Activated CD4-positive, alpha-beta T cell treated with anti-CD3 and anti-CD28 coated beads for 36 hours (primary cell): ENCODE data around the gene NOVA2. TPM values are rescaled to one million over a fixed set of nuclear protein-coding genes. Genes with fewer than 3 reads are reported as not detected.

Experiments
- ATAC-seq: fragments of 200-7000 bp; cut with Tn5 transposase; one replicate; pipeline ENCODE4 v1.10.0; 2021; ENCODE audit warnings: mild to moderate bottlenecking, moderate library complexity
- CTCF ChIA-PET: fragments of 350-600 bp; sonication (Branson Sonifier 250); formaldehyde crosslinking; loops from one replicate; lab custom pipeline; 2021; ENCODE audit warnings: antibody characterized with exemption; lab: Charles Lee
- POLR2A ChIA-PET: fragments of 350-600 bp; sonication (Branson Sonifier 250); formaldehyde crosslinking; loops from one replicate; lab custom pipeline; 2021; ENCODE audit warnings: antibody characterized with exemption, inconsistent platforms; lab: Charles Lee
- DNase-seq: peaks from one replicate; pipeline ENCODE4 v3.0.0-alpha.2; 2020
- H3K27ac Mint-ChIP-seq: one replicate; pipeline ENCODE4 v1.8.0; 2021; ENCODE audit warnings: mixed read lengths
- H3K27me3 Mint-ChIP-seq: one replicate; pipeline ENCODE4 v1.8.0; 2021; ENCODE audit warnings: mixed read lengths
- H3K36me3 Mint-ChIP-seq: one replicate; pipeline ENCODE4 v1.8.0; 2021; ENCODE audit warnings: low read depth, mixed read lengths
- H3K4me1 Mint-ChIP-seq: one replicate; pipeline ENCODE4 v1.8.0; 2021; ENCODE audit warnings: mixed read lengths
- H3K4me3 Mint-ChIP-seq: one replicate; pipeline ENCODE4 v1.8.0; 2021; ENCODE audit warnings: mild to moderate bottlenecking, moderate library complexity, mixed read lengths
- H3K9me3 Mint-ChIP-seq: one replicate; pipeline ENCODE4 v1.8.0; 2021; ENCODE audit warnings: low read depth, mixed read lengths
- intact Hi-C, 2 experiments: fragments of 100-400 bp; cut with DNase I in 1 of 2; cut with micrococcal nuclease in 1 of 2; formaldehyde crosslinking; loops; one replicate each; pipeline versions ENCODE4 v1.14.2 to v1.15.1; 2022 to 2024; cut with DNase I, micrococcal nuclease
- total RNA-seq, 2 experiments: library from RNA; stranded (reverse); gene quantifications; one replicate each; pipeline ENCODE4 v1.2.3, GENCODE V29; 2021

NOVA2 gene
- total RNA-seq, 2 experiments from 2014 or later, result 0.02 to 0.09 TPM

DNA sequence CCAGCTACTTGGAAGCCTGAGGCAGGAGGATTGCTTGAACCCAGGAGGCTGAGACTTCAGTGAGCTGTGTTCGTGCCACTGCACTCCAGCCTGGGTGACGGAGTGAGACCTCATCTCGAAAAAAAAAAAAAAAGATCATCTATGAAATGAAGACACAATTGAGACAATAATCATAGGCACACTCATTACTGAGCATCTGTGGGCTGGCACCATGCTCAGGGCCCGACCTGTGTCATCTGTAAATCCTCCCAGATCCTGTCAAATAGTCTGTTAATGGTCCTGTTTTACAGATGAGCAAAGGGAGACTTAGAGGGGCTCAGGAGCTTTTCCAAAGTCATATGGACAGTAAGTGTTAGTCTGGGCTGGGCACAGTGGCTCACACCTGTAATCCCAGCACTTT, 54.9 kb downstream of the NOVA2 start:
- ChIA-PET POLR2A (no interaction called here), CTCF (interaction anchor here (0.6 to 1.0 kb wide), 2 partner anchors 25 to 151 kb away, joined by 3 read pairs; no protein-coding TSS in a partner anchor)
- no peak overlapping the region for H3K27ac Mint-ChIP-seq
- peaks cover 2% of the 10 kb centered on the region for H3K4me1 Mint-ChIP-seq
- no peak overlapping the region for H3K4me3 Mint-ChIP-seq
- ATAC-seq, result no peak
- DNase-seq, result no peak
- H3K9me3 Mint-ChIP-seq, result no peaks in the 10 kb centered on the region
- no peaks in the 10 kb centered on the region for H3K36me3 Mint-ChIP-seq
- peaks cover 6% of the 10 kb centered on the region for H3K27me3 Mint-ChIP-seq
- intact Hi-C loops, result loop anchor here in 1 of 2 experiments (2.0 kb wide), 1 partner anchor 28 kb away; no protein-coding TSS in a partner anchor

DNA sequence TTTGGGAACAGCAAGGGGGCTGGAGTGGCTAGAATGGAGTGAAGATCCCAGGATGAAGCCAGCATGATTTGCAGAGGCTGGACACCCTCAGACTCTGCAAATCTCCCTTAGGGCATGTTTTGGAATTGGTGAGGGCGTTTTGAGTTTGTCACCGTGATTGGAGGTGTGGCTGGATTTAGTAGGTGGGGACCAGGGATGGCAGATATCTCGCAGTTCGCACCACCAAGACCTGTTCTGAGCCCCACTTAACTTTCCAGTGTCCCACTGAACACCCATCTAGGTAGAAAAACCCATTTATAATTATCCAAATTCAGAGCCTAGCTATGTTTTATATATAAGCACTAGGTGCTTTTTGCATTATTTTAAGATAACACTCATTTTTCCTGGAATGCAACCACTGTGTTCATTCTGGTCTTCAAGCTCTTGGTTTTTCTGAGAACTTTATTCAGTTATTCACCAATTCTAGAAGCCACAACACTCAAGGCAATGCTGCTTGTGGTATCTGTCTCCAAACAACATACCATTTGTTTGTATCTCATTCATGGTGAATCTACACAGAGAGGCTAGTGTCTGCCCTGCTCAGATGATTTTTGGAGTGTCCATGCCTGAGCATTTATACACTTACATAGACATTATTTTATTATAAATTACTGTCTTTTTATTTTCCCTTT, 56.1 kb downstream of the NOVA2 start:
- CTCF ChIA-PET, result interaction anchor here (0.7 to 0.8 kb wide), 2 partner anchors 10 to 19 kb away, joined by 3 to 4 read pairs; no protein-coding TSS in a partner anchor

DNA sequence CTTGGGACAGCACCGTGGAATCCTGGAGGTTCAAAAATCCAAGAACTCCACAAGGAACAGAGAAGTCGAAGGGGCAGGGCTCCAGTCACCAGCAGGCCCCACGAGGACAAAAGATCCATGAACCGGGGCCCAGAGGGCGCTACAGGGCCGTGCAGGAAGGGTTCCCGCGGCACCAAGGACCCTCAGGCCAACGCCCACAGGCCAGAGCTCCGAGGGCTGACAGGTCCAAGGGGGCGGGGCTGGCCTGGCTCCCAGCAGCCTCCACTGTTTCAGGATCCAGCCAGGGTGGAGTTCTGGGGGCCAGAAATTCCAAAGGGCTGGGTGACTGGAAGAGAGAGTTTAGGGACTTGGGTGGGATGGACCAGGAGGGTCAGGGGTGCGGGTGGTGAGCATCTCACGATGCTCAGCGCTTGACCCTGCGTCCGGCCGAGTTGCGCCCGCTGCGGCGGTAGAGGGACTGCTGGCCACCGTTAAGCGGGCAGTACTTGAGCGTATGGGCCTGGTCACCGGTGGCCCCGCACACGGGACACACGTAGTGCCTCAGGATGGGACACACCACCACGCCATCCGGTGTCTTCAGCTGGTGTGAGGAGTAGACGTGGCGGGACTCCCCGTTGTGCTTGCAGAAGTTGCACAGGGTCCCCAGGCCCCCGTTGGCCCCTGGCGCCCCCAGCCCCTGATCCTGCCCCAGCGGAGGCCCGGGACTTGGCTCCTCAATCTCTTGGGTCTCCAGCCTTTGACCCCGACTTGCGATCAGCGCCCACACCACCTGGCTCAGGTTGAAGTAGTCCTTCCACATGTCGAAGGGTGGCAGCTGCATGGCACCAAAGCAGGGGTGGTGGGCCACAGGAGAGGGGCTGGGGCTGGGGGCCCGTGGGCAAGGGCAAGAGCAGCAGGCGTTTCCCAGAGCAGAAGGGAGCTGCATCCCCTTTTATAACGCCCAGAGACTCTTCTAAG, 59.5 kb downstream of the NOVA2 start, which contains the start of gene NANOS2:
TSS of gene NANOS2 (minus strand) at position 905 of the 957 bp plus-strand sequence. CDS start at position 820, 85 bp downstream.
- Mint-ChIP-seq H3K27me3 (peaks cover 19% of the 10 kb centered on the region), H3K4me1 (peaks cover 2% of the 10 kb centered on the region), H3K9me3 (no peaks in the 10 kb centered on the region), H3K4me3 (no peak within 1 kb of the TSS), H3K27ac (no peak within 1 kb of the TSS), H3K36me3 (no peaks in the 10 kb centered on the region)
- POLR2A ChIA-PET, result interaction anchor here (0.5 kb wide), 1 partner anchor 19 kb away, joined by 4 read pairs; no protein-coding TSS in a partner anchor
- DNase-seq, result peak; percentile 27
- CTCF ChIA-PET, result interaction anchor here (0.6 kb wide), 1 partner anchor 120 kb away, joined by 3 read pairs; no protein-coding TSS in a partner anchor
- no peak for ATAC-seq
- intact Hi-C loops, result no loop called here

More for the DNA sequence above, 56.1 kb downstream of the NOVA2 start:
- DNase-seq, result no peak
- POLR2A ChIA-PET, result interaction anchor here (0.6 kb wide), 1 partner anchor 97 kb away, joined by 3 read pairs; no protein-coding TSS in a partner anchor
- intact Hi-C loops, result loop anchor here in 1 of 2 experiments (2.0 kb wide), 1 partner anchor 27 kb away; no protein-coding TSS in a partner anchor
- H3K27ac Mint-ChIP-seq, result no peak overlapping the region
- H3K9me3 Mint-ChIP-seq, result no peaks in the 10 kb centered on the region
- no peaks in the 10 kb centered on the region for H3K36me3 Mint-ChIP-seq
- peak; percentile 45 for ATAC-seq
- H3K27me3 Mint-ChIP-seq, result peaks cover 14% of the 10 kb centered on the region
- H3K4me1 Mint-ChIP-seq, result peaks cover 2% of the 10 kb centered on the region
- H3K4me3 Mint-ChIP-seq, result no peak overlapping the region

DNA sequence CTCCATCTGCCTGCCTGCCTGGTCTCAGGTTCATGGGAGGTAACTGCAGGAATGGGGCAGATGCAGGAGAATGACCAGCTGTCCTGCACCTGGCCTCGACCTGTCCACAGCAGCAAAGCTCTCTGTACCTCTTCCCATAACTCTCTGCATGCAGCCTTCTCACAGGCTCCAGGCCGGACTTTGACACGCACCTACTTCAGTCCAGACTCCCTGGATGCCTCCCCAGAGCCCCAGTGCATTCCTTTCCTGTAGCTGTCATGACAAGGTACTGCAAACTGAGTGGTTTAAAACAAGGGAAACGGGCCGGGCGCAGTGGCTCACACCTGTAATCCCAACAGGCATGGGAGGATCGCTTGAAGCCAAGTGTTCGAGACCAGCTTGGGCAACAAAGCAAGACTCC, 62.4 kb downstream of the NOVA2 start:
- intact Hi-C loops, result no loop called here
- H3K4me1 Mint-ChIP-seq, result no peaks in the 10 kb centered on the region
- ChIA-PET CTCF (interaction anchor here (0.7 kb wide), 1 partner anchor 124 kb away, joined by 5 read pairs; no protein-coding TSS in a partner anchor), POLR2A (no interaction called here)
- no peak for DNase-seq
- no peak for ATAC-seq
- H3K27ac Mint-ChIP-seq, result no peak overlapping the region
- H3K27me3 Mint-ChIP-seq, result peaks cover 18% of the 10 kb centered on the region
- no peak overlapping the region for H3K4me3 Mint-ChIP-seq
- H3K36me3 Mint-ChIP-seq, result no peaks in the 10 kb centered on the region
- no peaks in the 10 kb centered on the region for H3K9me3 Mint-ChIP-seq

DNA sequence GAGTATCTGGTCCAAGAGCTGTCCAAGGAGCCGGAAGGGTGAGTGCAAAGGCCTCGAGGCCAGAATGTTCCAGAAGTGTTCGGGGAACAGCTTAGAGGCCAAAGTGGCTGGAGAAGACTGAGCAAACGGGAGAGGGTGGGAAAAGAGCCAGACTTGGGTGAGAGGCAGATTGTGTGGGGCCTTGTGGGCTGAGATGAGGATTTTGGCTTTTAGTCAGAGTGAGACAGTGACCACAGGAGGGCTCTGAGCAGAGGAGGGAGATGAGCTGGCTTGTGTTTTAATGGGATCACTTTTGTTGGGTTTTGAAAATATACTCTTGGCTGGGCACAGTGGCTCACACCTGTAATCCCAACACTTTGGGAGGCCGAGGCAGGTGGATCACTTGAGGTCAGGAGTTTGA, 64.7 kb downstream of the NOVA2 start:
- H3K27ac Mint-ChIP-seq, result no peak overlapping the region
- H3K4me3 Mint-ChIP-seq, result no peak overlapping the region
- CTCF ChIA-PET, result interaction anchor here (0.6 kb wide), 1 partner anchor 96 kb away, joined by 3 read pairs; no protein-coding TSS in a partner anchor
- POLR2A ChIA-PET, result no interaction called here
- intact Hi-C loops, result no loop called here
- ATAC-seq, result no peak
- H3K27me3 Mint-ChIP-seq, result peaks cover 17% of the 10 kb centered on the region
- no peaks in the 10 kb centered on the region for H3K4me1 Mint-ChIP-seq
- no peaks in the 10 kb centered on the region for H3K9me3 Mint-ChIP-seq
- no peaks in the 10 kb centered on the region for H3K36me3 Mint-ChIP-seq
- no peak for DNase-seq

DNA sequence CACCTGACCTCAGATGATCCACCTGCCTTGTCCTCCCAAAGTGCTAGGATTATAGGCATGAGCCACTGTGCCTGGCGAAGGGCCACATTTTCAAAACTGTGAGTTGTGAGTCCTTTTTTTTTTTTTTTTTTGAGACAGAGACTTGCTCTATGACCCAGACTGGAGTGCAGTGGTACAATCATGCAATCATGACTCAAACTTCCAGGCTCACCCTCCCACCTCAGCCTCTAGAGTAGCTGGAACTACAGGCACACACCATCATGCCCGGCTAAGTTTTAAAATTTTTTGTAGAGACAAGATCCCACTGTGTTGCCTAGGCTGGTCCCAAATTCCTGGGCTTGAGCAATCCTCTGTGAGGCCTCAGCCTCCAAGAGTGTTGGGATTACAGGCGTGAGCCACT, 67.4 kb downstream of the NOVA2 start:
- CTCF ChIA-PET, result interaction anchor here (0.8 kb wide), 1 partner anchor 43 kb away, joined by 3 read pairs; no protein-coding TSS in a partner anchor
- ATAC-seq, result no peak
- POLR2A ChIA-PET, result interaction anchor here (0.6 kb wide), 1 partner anchor 198 kb away, joined by 3 read pairs; no protein-coding TSS in a partner anchor
- peaks cover 8% of the 10 kb centered on the region for H3K27me3 Mint-ChIP-seq
- H3K4me3 Mint-ChIP-seq, result no peak overlapping the region
- H3K4me1 Mint-ChIP-seq, result peaks cover 5% of the 10 kb centered on the region
- H3K36me3 Mint-ChIP-seq, result no peaks in the 10 kb centered on the region
- intact Hi-C loops, result no loop called here
- DNase-seq, result no peak
- no peaks in the 10 kb centered on the region for H3K9me3 Mint-ChIP-seq
- no peak overlapping the region for H3K27ac Mint-ChIP-seq

DNA sequence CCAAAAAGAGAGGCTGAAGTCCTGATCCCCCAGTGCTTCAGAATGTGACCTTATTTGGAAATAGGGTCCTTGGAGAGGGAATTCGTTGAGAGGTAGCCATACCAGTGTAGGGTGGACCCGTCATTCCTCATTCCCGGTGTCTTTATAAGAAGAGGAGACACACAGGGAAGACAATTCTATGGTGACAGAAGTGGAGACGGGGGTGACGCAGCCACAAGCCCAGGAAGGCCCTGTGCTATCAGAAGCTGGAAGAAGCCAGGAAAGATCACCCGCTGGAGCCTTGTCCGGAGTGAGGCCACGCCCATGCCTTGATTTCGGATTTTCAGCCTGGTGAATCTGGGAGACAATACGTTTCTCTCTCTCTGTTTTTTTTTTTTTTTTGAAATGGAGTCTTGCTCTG, 68.7 kb downstream of the NOVA2 start:
- H3K9me3 Mint-ChIP-seq, result no peaks in the 10 kb centered on the region
- peaks cover 7% of the 10 kb centered on the region for H3K27me3 Mint-ChIP-seq
- intact Hi-C loops, result no loop called here
- H3K36me3 Mint-ChIP-seq, result peaks cover 2% of the 10 kb centered on the region
- peaks cover 14% of the 10 kb centered on the region for H3K4me1 Mint-ChIP-seq
- ChIA-PET POLR2A (no interaction called here), CTCF (no interaction called here)
- H3K4me3 Mint-ChIP-seq, result no peak overlapping the region
- ATAC-seq (no peak), DNase-seq (no peak)
- H3K27ac Mint-ChIP-seq, result no peak overlapping the region

DNA sequence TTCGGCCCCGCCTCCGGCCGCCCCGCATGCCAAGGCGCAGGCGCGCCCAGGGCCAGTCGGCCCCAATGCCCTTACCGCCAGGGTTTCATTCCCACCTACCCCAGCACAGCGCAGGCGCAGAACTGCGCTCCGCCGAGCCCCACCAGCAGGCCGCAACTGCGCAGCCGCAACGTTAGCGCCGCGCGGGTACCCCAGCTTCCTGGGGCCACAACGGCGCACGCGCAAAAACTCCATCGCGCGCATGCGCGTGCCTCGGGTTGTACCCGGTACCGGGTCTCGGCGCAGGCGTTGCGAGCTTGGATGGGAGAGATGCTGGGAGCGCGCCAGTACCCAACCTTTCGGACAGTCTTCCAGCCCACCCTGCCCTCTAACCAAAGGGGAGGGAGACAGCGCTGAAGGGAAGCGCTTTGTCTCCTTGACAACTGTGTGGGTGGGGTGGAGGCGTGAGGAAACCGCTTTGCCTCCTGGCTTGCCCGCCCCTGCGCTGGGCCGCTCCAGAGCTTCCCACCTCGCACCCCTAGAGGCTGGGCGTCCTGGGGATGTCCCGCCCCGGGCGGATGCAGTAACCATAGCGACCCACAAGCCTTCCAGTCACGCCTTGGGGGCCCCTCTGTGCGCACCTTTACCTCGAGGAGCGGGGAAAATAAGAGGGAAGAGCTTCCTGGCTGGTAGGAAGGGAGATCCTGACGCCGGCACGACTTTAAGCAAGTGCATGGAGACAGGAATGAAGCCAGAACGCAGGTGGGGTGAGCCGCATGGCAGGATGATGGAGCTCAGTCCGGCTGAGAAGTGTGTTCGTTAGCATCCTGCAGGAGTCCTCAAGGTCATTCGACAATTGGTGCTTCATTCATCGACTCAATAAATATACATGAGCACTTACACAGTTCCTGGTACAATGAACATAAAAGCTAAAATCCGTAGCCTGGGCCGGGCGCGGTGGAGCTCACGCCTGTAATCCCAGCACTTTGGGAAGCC, 70.7 kb downstream of the NOVA2 start:
- Mint-ChIP-seq H3K4me3 (peak overlapping the region; percentile 88), H3K9me3 (no peaks in the 10 kb centered on the region), H3K4me1 (peaks cover 16% of the 10 kb centered on the region), H3K36me3 (peaks cover 5% of the 10 kb centered on the region), H3K27me3 (no peaks in the 10 kb centered on the region), H3K27ac (peak overlapping the region; percentile 75)
- POLR2A ChIA-PET, result interaction anchor here (0.6 to 2.1 kb wide), 5 partner anchors 10 to 882 kb away, joined by 3 to 11 read pairs (median 4); partner anchors contain the start of genes CCDC61, IRF2BP1 and SYMPK
- intact Hi-C loops, result loop anchor here (1.0 to 2.0 kb wide), 12 partner anchors 17 to 724 kb away; partner anchors contain the start of genes IRF2BP1 (in 2 of the 2), SYMPK (in 2 of the 2), BLOC1S3 (in 1 of the 2) and CCDC61 (in 1 of the 2)
- CTCF ChIA-PET, result interaction anchor here (0.6 to 2.0 kb wide), 16 partner anchors 17 to 802 kb away, joined by 3 to 18 read pairs (median 4); partner anchors contain the start of genes CCDC61, ERCC1, IRF2BP1 and SIX5
- peak; percentile 100 for DNase-seq
- ATAC-seq, result peak; percentile 88

DNA sequence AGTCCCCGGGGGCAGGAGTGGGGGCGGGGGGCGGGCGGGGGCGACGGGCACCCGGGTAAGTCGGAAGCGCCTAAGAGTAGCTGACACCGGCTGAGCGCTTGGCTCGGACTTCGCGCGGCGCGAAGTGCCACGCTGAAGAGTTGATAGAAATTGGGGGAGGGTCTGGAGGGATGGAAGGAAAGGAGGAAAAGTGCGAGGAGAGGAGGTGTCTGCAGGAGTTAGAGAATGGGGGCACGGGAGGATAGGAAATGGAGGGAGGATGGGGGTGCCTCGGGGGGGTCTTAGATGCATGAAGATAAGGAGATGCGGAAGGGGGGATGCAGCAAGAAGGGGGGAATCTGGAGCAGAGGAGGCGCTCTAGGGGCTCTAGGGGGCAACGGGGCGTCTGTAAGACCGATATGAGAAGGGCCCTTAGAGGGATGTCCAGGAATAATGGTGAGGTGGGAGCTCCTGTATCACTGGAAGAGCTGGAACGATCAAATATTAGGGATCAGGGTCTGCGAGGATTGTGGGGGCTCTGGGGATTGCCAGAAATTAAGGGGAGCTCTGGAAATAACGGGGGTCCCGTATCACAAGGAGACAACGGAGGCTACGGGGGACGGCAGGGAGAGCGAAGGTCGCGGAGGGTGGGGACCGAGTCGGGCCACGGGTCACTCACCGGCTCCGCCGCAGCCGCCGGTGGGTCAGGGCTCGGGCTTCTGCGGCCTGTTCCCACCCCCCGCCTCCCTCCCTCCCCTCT, 71.6 kb downstream of the NOVA2 start, which contains the start of gene MYPOP:
TSS of gene MYPOP (minus strand) at position 702 of the 739 bp plus-strand sequence. CDS start 840 bp downstream, outside the sequence.
- peaks cover 16% of the 10 kb centered on the region for H3K4me1 Mint-ChIP-seq
- H3K9me3 Mint-ChIP-seq, result no peaks in the 10 kb centered on the region
- CTCF ChIA-PET, result interaction anchor here (0.6 to 2.0 kb wide), 10 partner anchors 10 to 803 kb away, joined by 3 to 18 read pairs (median 4); partner anchors contain the start of genes CCDC61, ERCC1, IRF2BP1 and SIX5
- intact Hi-C loops, result loop anchor here (1.0 to 2.0 kb wide), 11 partner anchors 16 to 723 kb away; partner anchors contain the start of genes IRF2BP1 (in 2 of the 2), SYMPK (in 2 of the 2), BLOC1S3 (in 1 of the 2) and CCDC61 (in 1 of the 2)
- peak within 1 kb of the TSS; percentile 75 for H3K27ac Mint-ChIP-seq
- DNase-seq (no peak), ATAC-seq (no peak)
- no peaks in the 10 kb centered on the region for H3K27me3 Mint-ChIP-seq
- H3K4me3 Mint-ChIP-seq, result peak within 1 kb of the TSS; percentile 88
- H3K36me3 Mint-ChIP-seq, result peaks cover 5% of the 10 kb centered on the region
- POLR2A ChIA-PET, result interaction anchor here (0.7 to 2.1 kb wide), 2 partner anchors 16 to 93 kb away, joined by 4 to 11 read pairs; partner anchors contain the start of genes CCDC61 and IRF2BP1
